DMS114 treated with DMSO at 0.1 percent for 48 hours (cell line): ENCODE measurements around the gene MTG1.
"Not testable (repeated sequence)": the region's sequence is repeated elsewhere in the genome, so short reads cannot be mapped to it uniquely, and the experiment has no call there.

ENCODE experiments used
- DNase-seq: peaks from one replicate; lab custom pipeline; 2025; ENCODE audit not compliant: unreplicated experiment; lab: John Stamatoyannopoulos, UW

MTG1 gene

GRCh38 chr10:133422807-133423771 lies 29.1 kb downstream of the MTG1 start:
- DNase-seq: no peak

- not testable (repeated sequence) for DNase-seq
Measured at GRCh38 chr10:133424102-133424501, 30.1 kb downstream of the MTG1 start.

- not testable (repeated sequence) for DNase-seq
Measured at GRCh38 chr10:133424601-133425000, 30.6 kb downstream of the MTG1 start, which contains the start of gene SPRN. Gene SPRN (minus strand): TSS chr10:133424625. CDS start chr10:133423681, 944 bp downstream.

- DNase-seq: not testable (repeated sequence)
Measured at GRCh38 chr10:133429571-133429970, 35.6 kb downstream of the MTG1 start.

GRCh38 chr10:133431888-133432613 lies 38.1 kb downstream of the MTG1 start:
- not testable (repeated sequence) for DNase-seq

- not testable (repeated sequence) for DNase-seq
Measured at GRCh38 chr10:133432789-133433188, 38.8 kb downstream of the MTG1 start.

GRCh38 chr10:133438711-133439273 lies 44.8 kb downstream of the MTG1 start:
- peak; percentile 47 for DNase-seq

- no peak for DNase-seq
Measured at GRCh38 chr10:133439517-133440461, 45.8 kb downstream of the MTG1 start.

- no peak for DNase-seq
Measured at GRCh38 chr10:133440633-133441285, 46.8 kb downstream of the MTG1 start.

GRCh38 chr10:133441356-133441755 lies 47.4 kb downstream of the MTG1 start:
- DNase-seq: not testable (repeated sequence)

- no peak for DNase-seq
Measured at GRCh38 chr10:133441780-133442179, 47.8 kb downstream of the MTG1 start.

- DNase-seq: no peak
Measured at GRCh38 chr10:133442191-133442966, 48.4 kb downstream of the MTG1 start.

GRCh38 chr10:133442967-133443924 lies 49.3 kb downstream of the MTG1 start:
- no peak for DNase-seq

- no peak for DNase-seq
Measured at GRCh38 chr10:133444342-133445267, 50.6 kb downstream of the MTG1 start.

- DNase-seq: no peak
Measured at GRCh38 chr10:133445268-133445732, 51.3 kb downstream of the MTG1 start.
